Liver (tissue), 9 donors: Measurements from ENCODE around the gene PDGFC. TPM values are rescaled to one million over a fixed set of nuclear protein-coding genes. Genes with fewer than 3 reads are reported as not detected.

Experiments
- DNase-seq: peaks from one replicate; pipeline ENCODE4 v3.0.0-alpha.2; 2017; ENCODE audit warnings: low spot score
- H3K27ac ChIP-seq, 2 donors: one replicate each; pipeline ENCODE4 v1.7.0; 2013; ENCODE audit warnings: inconsistent platforms in 2 of 2, low read length in 2 of 2, control low read depth in 1 of 2, low read depth in 1 of 2, mild to moderate bottlenecking in 1 of 2
- H3K27me3 ChIP-seq, 4 donors: one replicate each; pipeline versions ENCODE4 v1.6.1 to v1.7.0; 2013; ENCODE audit warnings: low read length in 3 of 4, inconsistent platforms in 1 of 4, mild to moderate bottlenecking in 1 of 4, moderate library complexity in 1 of 4; ENCODE audit not compliant: control insufficient read depth in 4 of 4, insufficient read depth in 4 of 4
- H3K36me3 ChIP-seq, 4 donors: one replicate each; pipeline versions ENCODE4 v1.6.1 to v1.7.0; 2013; ENCODE audit warnings: low read length in 3 of 4, mild to moderate bottlenecking in 3 of 4, low read depth in 1 of 4, moderate library complexity in 1 of 4; ENCODE audit not compliant: control insufficient read depth in 4 of 4, insufficient read depth in 3 of 4
- H3K4me1 ChIP-seq, 4 donors: one replicate each; pipeline versions ENCODE4 v1.6.1 to v1.7.0; 2013; ENCODE audit warnings: low read length in 3 of 4, mild to moderate bottlenecking in 3 of 4, moderate library complexity in 1 of 4; ENCODE audit not compliant: control insufficient read depth in 4 of 4, insufficient read depth in 4 of 4
- H3K4me3 ChIP-seq, 3 donors: one replicate each; pipeline versions ENCODE4 v1.6.1 to v1.7.0; 2013; ENCODE audit warnings: low read length in 3 of 3, control low read depth in 1 of 3, low read depth in 1 of 3, mild to moderate bottlenecking in 1 of 3
- H3K9ac ChIP-seq, 2 donors: one replicate each; pipeline ENCODE4 v1.7.0; 2013; ENCODE audit warnings: low read length in 2 of 2, mild to moderate bottlenecking in 2 of 2, moderate library complexity in 2 of 2, control low read depth in 1 of 2, low read depth in 1 of 2
- H3K9me3 ChIP-seq, 4 donors: one replicate each; pipeline versions ENCODE4 v1.6.1 to v1.7.0; 2013; ENCODE audit warnings: low read length in 3 of 4; ENCODE audit not compliant: control insufficient read depth in 4 of 4
- ATF3 ChIP-seq: IDR thresholded peaks from 2 replicates; pipeline ENCODE4 v1.6.1; 2016; ENCODE audit warnings: antibody characterized with exemption
- EGR1 ChIP-seq, 2 donors: IDR thresholded peaks; 2 replicates each; pipeline ENCODE4 v1.6.1; 2016 to 2018; ENCODE audit warnings: antibody characterized with exemption in 2 of 2, low read depth in 2 of 2
- FOXA1 ChIP-seq: IDR thresholded peaks from 2 replicates; pipeline ENCODE4 v1.6.1; 2016; ENCODE audit warnings: antibody characterized with exemption
- GABPA ChIP-seq, 2 donors: IDR thresholded peaks in 1 of 2; conservative IDR thresholded peaks in 1 of 2; 2 replicates each; pipeline ENCODE4 v1.6.1; 2016; ENCODE audit warnings: antibody characterized with exemption in 2 of 2, mild to moderate bottlenecking in 1 of 2, moderate library complexity in 1 of 2
- HNF4A ChIP-seq, 2 donors: conservative IDR thresholded peaks; 2 replicates each; pipeline ENCODE4 v1.6.1; 2016; ENCODE audit warnings: antibody characterized with exemption in 2 of 2, mild to moderate bottlenecking in 2 of 2
- JUND ChIP-seq, 2 donors: IDR thresholded peaks; 2 replicates each; pipeline ENCODE4 v1.6.1; 2016; ENCODE audit warnings: antibody characterized with exemption in 2 of 2
- NR2F2 ChIP-seq: IDR thresholded peaks from 2 replicates; pipeline ENCODE4 v1.6.1; 2016; ENCODE audit warnings: antibody characterized with exemption
- RXRA ChIP-seq, 2 donors: IDR thresholded peaks; 2 replicates each; pipeline ENCODE4 v1.6.1; 2017 to 2018; ENCODE audit warnings: antibody characterized with exemption in 2 of 2, mild to moderate bottlenecking in 1 of 2
- SP1 ChIP-seq: IDR thresholded peaks from 2 replicates; pipeline ENCODE4 v1.6.1; 2018; ENCODE audit warnings: antibody characterized with exemption, mild to moderate bottlenecking
- TAF1 ChIP-seq: conservative IDR thresholded peaks from 2 replicates; pipeline ENCODE4 v1.6.1; 2016; ENCODE audit warnings: antibody characterized with exemption, mild to moderate bottlenecking
- YY1 ChIP-seq: IDR thresholded peaks from 2 replicates; pipeline ENCODE4 v1.6.1; 2016; ENCODE audit warnings: antibody characterized with exemption, mild to moderate bottlenecking
- ZBTB33 ChIP-seq: IDR thresholded peaks from 2 replicates; pipeline ENCODE4 v1.6.1; 2016; ENCODE audit warnings: antibody characterized with exemption
- WGBS: extraction: QIAGEN DNeasy Blood & Tissue Kit; methylation state at CpG from one replicate; pipeline ENCODE4 v1.1.7; 2013; 5-methylcytosine and 5-hydroxymethylcytosine counted together
- polyA plus RNA-seq, 2 donors: library from polyadenylated mRNA; stranded (reverse) in 1 of 2; unstranded in 1 of 2; fragments of 200-250 nt in 1 of 2; fragments of >200 nt in 1 of 2; fragmentation: Nextera tagmentation in 1 of 2; extraction: Ambion mirVana in 1 of 2; gene quantifications; one replicate each; pipeline versions ENCODE4 v1.2.1 to v1.2.3, GENCODE V29; 2013 to 2015
- total RNA-seq, 2 donors: library from RNA; depleted of rRNA; stranded (reverse); fragments of >200 nt; gene quantifications; one replicate each; pipeline ENCODE4 v1.2.3, GENCODE V29; 2014
- TF ChIP-seq, protein P1 (sequence below): IDR thresholded peaks from 2 replicates; pipeline ENCODE4 v1.6.1; 2016; ENCODE audit warnings: antibody characterized with exemption
- TF ChIP-seq, protein P2 (sequence below): fragments of 150-350 bp; IDR thresholded peaks from 2 replicates; pipeline ENCODE4 v1.5.1; 2017; ENCODE audit warnings: improper control_type of control experiment, low read depth, low read length; ENCODE audit not compliant: missing input control
- donor health status: healthy.
- donor health status: healthy.
- donor health status: healthy.
- donor health status: healthy.
- donor health status: healthy.

The PDGFC gene
- total and polyA plus RNA-seq, 4 donors = 5.8 to 25.7 (median 9.7) TPM

DNA sequence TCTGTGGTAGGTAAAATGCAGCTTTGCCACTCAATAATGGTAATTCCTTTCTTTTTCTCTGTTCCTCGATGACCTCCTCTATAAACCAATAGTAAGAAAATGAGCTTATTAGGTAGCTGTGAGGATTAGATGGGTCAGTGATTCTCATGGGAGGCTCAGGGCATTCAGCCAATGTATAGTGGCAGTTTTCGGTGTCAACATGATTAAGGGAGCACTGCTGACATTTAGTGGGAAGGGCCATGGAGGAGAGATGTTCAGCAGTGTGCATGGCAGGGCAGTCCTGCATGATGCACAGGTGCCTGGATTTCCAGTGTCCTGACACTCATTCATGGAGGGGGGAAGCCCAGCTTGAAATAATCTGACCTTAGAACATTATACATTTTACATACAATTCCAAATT lies 232.8 kb downstream of the PDGFC start:
- no peak overlapping the region for H3K9ac ChIP-seq
- H3K27me3 ChIP-seq = no peaks in the 10 kb centered on the region
- DNase-seq = no peak
- H3K4me1 ChIP-seq = no peaks in the 10 kb centered on the region
- H3K9me3 ChIP-seq = peaks cover 0 to 7% (median under 1%) of the 10 kb centered on the region in 4 donors
- no peak overlapping the region for H3K27ac ChIP-seq
- no peak overlapping the region for H3K4me3 ChIP-seq
- H3K36me3 ChIP-seq = no peaks in the 10 kb centered on the region
- 78% methylated on average over 2 of the region's 2 CpGs for WGBS
- no peak for TF ChIP-seq RXRA (IDR thresholded peaks at IDR 0.05)
- no peak for TF ChIP-seq ZBTB33
- no peak for TF ChIP-seq YY1
- no peak for TF ChIP-seq NR2F2
- TF ChIP-seq, protein P1, sequence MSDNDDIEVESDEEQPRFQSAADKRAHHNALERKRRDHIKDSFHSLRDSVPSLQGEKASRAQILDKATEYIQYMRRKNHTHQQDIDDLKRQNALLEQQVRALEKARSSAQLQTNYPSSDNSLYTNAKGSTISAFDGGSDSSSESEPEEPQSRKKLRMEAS = no peak
- no peak for TF ChIP-seq ATF3
- TF ChIP-seq TAF1 = no peak
- no peak for TF ChIP-seq GABPA (IDR thresholded peaks at IDR 0.05 in 1 of 2, conservative IDR thresholded peaks at IDR 0.05 in 1 of 2)

DNA sequence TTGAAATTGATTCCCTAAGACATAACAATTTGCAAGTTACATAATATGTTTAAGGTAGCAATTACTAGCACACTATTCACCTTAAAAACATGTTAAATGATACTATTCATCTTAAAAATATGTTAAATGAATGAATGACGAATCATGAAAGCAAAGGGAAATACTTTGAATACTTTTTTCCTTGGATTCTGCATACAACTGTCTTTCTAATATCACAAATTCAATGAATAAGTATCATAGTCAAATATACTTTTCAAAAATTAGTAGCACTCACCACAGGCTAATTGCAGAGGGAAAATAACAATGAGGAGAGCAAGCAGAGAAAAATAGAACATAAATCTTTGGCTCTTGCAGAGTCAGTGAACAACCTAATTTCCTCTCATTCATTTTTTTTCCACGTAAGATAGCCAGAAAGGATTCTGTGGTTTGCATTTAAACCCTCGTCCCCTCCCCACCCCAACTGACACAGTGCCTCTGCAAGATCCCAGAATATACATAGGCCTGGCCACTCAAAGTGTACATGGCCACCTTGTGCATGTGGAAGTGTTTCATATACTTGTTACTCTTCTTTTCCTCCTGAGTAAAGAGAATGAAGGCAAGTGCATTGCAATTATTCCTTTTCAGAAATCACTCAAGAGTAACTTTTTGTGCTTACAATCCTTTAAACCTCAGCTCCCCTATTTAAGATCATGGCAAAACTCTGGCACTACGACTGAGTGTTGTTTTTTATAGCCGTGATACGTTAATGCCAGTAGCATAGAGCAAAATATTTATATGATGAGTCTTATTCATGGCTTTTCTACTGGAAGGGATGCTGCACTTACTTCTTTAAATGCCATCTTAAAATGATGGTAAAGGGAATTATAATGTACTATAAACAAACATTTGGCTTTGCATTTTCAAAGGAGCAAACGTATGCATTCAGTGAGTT lies 236.4 kb downstream of the PDGFC start:
- no peak overlapping the region for H3K4me3 ChIP-seq
- H3K27ac ChIP-seq = no peak overlapping the region
- H3K4me1 ChIP-seq = no peaks in the 10 kb centered on the region
- H3K9me3 ChIP-seq = peaks cover 3 to 16% (median 9%) of the 10 kb centered on the region in 4 donors
- WGBS = 71% methylated on average over 7 of the region's 7 CpGs
- H3K36me3 ChIP-seq = no peaks in the 10 kb centered on the region
- no peak for TF ChIP-seq SP1
- TF ChIP-seq, protein P2, sequence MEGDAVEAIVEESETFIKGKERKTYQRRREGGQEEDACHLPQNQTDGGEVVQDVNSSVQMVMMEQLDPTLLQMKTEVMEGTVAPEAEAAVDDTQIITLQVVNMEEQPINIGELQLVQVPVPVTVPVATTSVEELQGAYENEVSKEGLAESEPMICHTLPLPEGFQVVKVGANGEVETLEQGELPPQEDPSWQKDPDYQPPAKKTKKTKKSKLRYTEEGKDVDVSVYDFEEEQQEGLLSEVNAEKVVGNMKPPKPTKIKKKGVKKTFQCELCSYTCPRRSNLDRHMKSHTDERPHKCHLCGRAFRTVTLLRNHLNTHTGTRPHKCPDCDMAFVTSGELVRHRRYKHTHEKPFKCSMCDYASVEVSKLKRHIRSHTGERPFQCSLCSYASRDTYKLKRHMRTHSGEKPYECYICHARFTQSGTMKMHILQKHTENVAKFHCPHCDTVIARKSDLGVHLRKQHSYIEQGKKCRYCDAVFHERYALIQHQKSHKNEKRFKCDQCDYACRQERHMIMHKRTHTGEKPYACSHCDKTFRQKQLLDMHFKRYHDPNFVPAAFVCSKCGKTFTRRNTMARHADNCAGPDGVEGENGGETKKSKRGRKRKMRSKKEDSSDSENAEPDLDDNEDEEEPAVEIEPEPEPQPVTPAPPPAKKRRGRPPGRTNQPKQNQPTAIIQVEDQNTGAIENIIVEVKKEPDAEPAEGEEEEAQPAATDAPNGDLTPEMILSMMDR = no peak
- TF ChIP-seq GABPA (IDR thresholded peaks at IDR 0.05 in 1 of 2, conservative IDR thresholded peaks at IDR 0.05 in 1 of 2) = no peak
- no peak overlapping the region for H3K9ac ChIP-seq
- no peaks in the 10 kb centered on the region for H3K27me3 ChIP-seq
- no peak for DNase-seq

GRCh38 chr4:156733582-156733981 lies 238.0 kb downstream of the PDGFC start:
- H3K4me3 ChIP-seq = no peak overlapping the region
- no peak overlapping the region for H3K9ac ChIP-seq
- no peak overlapping the region for H3K27ac ChIP-seq
- no peaks in the 10 kb centered on the region for H3K4me1 ChIP-seq
- 86% methylated on average over 1 of the region's 1 CpG for WGBS
- DNase-seq = no peak
- H3K36me3 ChIP-seq = no peaks in the 10 kb centered on the region
- peaks cover 3 to 16% (median 9%) of the 10 kb centered on the region in 4 donors for H3K9me3 ChIP-seq
- no peaks in the 10 kb centered on the region for H3K27me3 ChIP-seq
- TF ChIP-seq HNF4A (conservative IDR thresholded peaks at IDR 0.05) (no peak), EGR1 (IDR thresholded peaks at IDR 0.05; ENCODE audit: low read depth in 2 of 2) (no peak), SP1 (no peak), ATF3 (no peak), TAF1 (no peak), GABPA (IDR thresholded peaks at IDR 0.05 in 1 of 2, conservative IDR thresholded peaks at IDR 0.05 in 1 of 2) (no peak), YY1 (no peak), FOXA1 (no peak), JUND (IDR thresholded peaks at IDR 0.05) (no peak), ZBTB33 (no peak)
- TF ChIP-seq, protein P2 = no peak
